Activated CD4-positive, CD25-positive, alpha-beta regulatory T cell treated with anti-CD3 and anti-CD28 coated beads, Interleukin-2, amount 50 U/mL, for 72 hours (primary cell): ENCODE results near the gene PTPRN2.

Experiments used
- DNase-seq: peaks from one replicate; pipeline ENCODE4 v3.0.0; 2021

Gene PTPRN2

GRCh38 chr7:157558875-157559595, 1028.6 kb downstream of the PTPRN2 start:
- no peak for DNase-seq

DNA sequence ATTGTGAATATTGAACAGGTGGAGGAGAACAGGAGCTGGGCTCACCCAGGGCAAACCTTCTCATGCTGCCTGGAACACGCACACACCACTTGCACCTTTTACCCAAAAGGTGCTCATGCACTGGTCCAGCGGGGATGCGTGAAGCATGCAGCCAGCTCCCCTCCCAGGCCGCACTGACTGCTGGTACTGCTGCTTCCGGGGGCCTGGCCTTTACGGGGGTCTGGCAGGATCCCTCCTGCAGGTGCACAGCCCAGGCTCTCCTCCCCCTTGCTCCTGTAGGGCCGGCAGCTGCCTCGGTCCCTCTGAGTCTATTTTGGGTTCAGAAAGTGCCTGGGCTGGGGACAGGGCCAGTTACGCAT, 1029.1 kb downstream of the PTPRN2 start:
- no peak for DNase-seq

DNA sequence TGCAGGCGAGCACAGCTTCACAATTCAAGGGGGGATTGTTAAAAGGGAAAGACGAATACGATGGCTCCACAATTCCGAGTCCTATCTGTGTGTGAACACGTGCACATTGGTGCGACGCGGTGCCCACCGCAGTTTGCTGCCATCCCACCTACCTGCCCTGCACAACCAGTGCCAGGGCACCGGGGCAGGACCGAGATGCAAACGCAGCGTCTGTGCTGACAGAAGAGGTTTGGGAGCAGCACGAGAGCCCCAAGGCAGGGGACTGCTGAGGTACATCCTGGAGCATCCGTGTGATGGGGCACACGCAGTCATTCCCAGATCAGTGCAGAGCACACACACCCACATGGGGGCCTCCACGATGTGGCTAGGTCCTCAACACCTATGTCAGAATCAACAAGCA, 1029.6 kb downstream of the PTPRN2 start:
- no peak for DNase-seq

GRCh38 chr7:157557263-157557662, 1030.4 kb downstream of the PTPRN2 start:
- no peak for DNase-seq

GRCh38 chr7:157556642-157556944, 1031.0 kb downstream of the PTPRN2 start:
- no peak for DNase-seq

DNA sequence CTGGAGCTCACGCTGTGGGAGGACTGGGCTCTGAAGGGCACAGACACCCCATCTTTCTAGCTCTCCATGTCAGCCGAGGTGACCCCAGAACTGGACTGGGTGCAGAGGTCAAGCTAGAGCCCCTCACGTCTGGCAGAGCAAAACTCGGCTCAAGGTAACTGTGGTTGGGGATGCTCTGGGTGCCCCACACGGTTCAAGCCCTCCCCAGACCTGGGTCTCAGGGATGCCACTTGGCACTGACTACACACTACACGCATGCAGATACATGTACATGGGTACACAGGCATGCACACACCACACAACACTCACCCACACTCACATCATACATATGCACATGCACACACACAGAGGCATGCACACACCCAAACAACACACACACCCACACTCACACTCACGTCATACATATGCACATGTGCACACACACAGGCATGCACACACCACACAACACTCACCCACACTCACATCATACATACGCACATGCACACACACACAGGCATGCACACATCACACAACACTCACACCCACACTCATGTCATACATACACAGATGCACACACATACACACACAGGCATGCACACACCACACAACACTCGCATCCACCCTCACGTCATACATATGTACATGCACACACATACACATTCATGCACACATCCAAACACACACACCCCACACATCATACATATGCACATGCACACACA, 1031.5 kb downstream of the PTPRN2 start:
- no peak for DNase-seq

- DNase-seq, result no peak
These were observed 1032.3 kb downstream of the PTPRN2 start for GRCh38 chr7:157555313-157555712.

- no peak for DNase-seq
These were observed 1033.0 kb downstream of the PTPRN2 start for GRCh38 chr7:157554393-157555238.

- no peak for DNase-seq
These were observed 1034.4 kb downstream of the PTPRN2 start for GRCh38 chr7:157553256-157553655.

GRCh38 chr7:157552295-157552993, 1035.2 kb downstream of the PTPRN2 start:
- DNase-seq, result no peak

- DNase-seq, result no peak
These were observed 1036.1 kb downstream of the PTPRN2 start for GRCh38 chr7:157551325-157552070.

GRCh38 chr7:157550300-157551275, 1037.0 kb downstream of the PTPRN2 start:
- no peak for DNase-seq

GRCh38 chr7:157549612-157550299, 1037.9 kb downstream of the PTPRN2 start:
- no peak for DNase-seq

- DNase-seq, result no peak
These were observed 1038.8 kb downstream of the PTPRN2 start for GRCh38 chr7:157548691-157549303.

- DNase-seq, result no peak
These were observed 1040.0 kb downstream of the PTPRN2 start for GRCh38 chr7:157547611-157548010.

DNA sequence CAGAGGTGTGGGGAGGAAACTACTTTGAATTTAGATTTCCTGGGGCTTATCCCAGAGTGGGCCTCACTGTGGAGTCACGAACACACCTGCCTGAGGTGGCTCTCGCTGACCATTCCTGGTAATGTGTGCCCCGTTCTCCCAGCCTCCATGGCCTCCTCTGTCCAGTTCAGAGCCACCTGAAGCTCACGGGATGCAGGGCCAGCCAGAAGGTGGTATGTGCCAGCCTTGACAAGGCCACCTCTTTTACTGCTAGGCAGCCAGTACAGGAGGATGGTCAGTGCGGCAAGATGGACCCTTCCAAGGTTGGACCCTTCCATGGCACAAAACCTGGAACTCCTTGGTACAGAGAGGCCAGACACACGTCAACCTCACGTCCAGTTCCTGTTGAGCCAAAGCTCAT, 1040.5 kb downstream of the PTPRN2 start:
- DNase-seq, result no peak

DNA sequence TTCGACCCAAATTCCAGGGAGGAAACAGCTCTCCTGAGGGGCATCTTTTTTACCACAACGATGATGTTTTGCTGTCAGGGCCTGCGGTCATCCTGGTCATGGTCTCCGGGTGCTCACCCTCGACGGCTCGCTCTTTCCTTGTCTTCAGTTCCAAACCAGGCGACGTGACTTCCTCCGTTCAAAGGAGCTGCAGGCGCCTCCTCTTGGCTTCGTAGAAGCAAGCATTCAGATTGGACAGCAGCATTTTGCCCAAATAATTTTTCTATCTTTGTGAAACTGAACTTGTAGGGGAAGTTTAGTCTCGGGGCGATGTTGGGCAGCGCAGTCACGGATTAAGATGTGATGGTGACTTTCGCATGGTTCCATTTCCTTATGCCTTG, 1042.0 kb downstream of the PTPRN2 start:
- no peak for DNase-seq

DNA sequence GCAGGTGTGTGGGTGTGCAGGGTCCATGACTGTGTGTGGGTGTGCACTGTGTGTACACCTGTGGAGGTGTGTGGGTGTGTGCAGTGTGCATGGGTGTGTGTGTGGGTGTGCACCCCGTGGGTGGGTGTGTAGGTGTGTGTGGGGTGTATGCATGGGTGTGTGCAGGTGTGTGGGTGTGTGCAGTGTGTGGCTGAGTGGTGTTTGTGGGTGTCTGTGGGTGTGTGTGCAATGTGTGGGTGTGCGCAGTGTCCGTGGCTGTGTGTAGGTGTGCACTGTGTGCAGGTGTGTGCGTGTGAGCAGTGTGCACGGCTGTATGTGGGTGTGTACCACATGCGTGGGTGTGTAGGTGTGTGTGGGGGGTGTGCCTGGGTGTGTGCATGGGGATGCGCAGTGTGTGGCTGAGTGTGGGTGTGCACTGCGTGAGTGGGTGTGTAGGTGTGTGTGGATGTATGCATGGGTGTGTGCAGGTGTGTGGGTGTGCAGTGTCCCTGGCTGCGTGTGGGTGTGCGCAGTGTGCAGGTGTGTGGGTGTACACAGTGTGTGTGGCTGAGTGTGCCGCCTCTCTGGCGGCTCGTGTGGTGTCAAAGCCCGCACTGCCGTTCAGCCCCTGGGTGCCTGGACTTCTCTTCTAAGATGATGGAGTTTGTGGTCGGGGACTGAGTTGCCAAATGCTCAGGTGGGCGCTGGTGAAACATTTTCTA, 1042.5 kb downstream of the PTPRN2 start:
- DNase-seq, result no peak

GRCh38 chr7:157544226-157544625, 1043.4 kb downstream of the PTPRN2 start:
- no peak for DNase-seq

DNA sequence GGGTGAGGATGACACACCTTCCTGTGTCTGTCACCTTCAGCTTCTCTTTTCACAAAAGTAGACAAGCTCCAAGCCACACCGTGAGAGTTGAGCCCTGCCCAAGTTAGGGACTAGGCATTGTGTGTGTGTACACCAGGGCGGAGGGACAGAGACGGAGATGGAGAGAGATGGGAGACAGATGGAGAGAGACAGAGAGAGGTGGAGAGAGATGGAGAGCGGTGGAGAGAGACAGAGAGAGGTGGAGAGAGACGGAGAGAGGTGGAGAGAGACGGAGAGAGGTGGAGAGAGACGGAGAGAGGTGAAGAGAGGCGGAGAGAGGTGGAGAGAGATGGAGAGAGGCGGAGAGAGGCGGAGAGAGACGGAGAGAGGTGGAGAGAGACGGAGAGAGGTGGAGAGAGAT, 1043.8 kb downstream of the PTPRN2 start:
- no peak for DNase-seq
